Central memory CD8-positive, alpha-beta T cell (primary cell): ENCODE data around the gene MFNG.
"Not testable (repeated sequence)": the region's sequence is repeated elsewhere in the genome, so short reads cannot be mapped to it uniquely, and the experiment has no call there.

Experiments
- ATAC-seq: fragments of 150-1000 bp; cut with Tn5 transposase; replicated peaks from 2 replicates; pipeline ENCODE4 v1.10.0; 2022; ENCODE audit warnings: mild to moderate bottlenecking, moderate FRiP score, moderate number of reproducible peaks; ENCODE audit not compliant: poor library complexity, severe bottlenecking; ENCODE audit errors: extremely low read depth
- DNase-seq, 2 donors: peaks; one replicate each; pipeline ENCODE4 v3.0.0; 2021; ENCODE audit warnings: low spot score in 2 of 2
- H3K27ac Mint-ChIP-seq: one replicate; pipeline ENCODE4 v1.8.0; 2022; ENCODE audit warnings: low read depth, mild to moderate bottlenecking, moderate library complexity, mixed read lengths
- H3K27me3 Mint-ChIP-seq: one replicate; pipeline ENCODE4 v1.8.0; 2022; ENCODE audit warnings: mixed read lengths
- H3K36me3 Mint-ChIP-seq: one replicate; pipeline ENCODE4 v1.8.0; 2022; ENCODE audit warnings: mild to moderate bottlenecking, moderate library complexity, mixed read lengths; ENCODE audit not compliant: insufficient read depth
- H3K4me1 Mint-ChIP-seq: one replicate; pipeline ENCODE4 v1.8.0; 2022; ENCODE audit warnings: mixed read lengths
- H3K4me3 Mint-ChIP-seq: one replicate; pipeline ENCODE4 v1.8.0; 2022; ENCODE audit warnings: mild to moderate bottlenecking, moderate library complexity, mixed read lengths
- H3K9me3 Mint-ChIP-seq: one replicate; pipeline ENCODE4 v1.8.0; 2022; ENCODE audit warnings: mixed read lengths

Gene MFNG

DNA sequence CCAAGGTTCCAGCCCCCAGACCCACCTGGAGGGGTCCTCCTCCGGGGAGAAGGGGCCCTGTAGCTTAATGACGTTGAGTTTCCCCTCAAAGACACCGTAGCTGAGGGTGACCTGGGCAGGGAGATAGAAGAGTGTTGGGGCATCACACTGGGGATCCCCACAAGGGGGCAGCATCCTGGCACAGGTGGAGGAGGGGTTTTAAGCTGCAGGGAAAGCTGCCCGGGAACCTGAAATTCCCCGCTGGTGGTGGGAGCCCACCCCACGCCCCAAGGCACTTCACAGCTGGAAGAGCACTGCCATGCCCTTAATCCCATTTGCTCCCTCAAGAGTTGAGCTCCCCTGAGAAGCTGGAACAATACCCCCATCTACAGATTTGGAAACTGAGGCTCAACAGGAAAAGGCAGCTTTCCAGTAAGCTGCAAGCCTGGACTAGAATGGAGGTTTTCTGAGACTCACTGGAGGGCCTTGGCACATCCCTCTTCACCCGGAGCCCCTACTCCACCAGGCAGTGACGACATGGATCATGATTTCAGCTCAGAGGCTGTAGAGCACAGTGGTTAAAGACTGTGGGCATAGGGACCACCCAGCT, 13.7 kb downstream of the MFNG start:
- no peaks in the 10 kb centered on the region for H3K27me3 Mint-ChIP-seq
- ATAC-seq (no peak), DNase-seq (peak in 1 of 2 donors; percentile 33)
- H3K36me3 Mint-ChIP-seq = peaks cover 34% of the 10 kb centered on the region
- no peak overlapping the region for H3K27ac Mint-ChIP-seq
- H3K9me3 Mint-ChIP-seq = no peaks in the 10 kb centered on the region
- no peak overlapping the region for H3K4me3 Mint-ChIP-seq
- H3K4me1 Mint-ChIP-seq = peaks cover 4% of the 10 kb centered on the region

GRCh38 chr22:37471727-37472417, 14.3 kb downstream of the MFNG start:
- ATAC-seq = no peak
- DNase-seq = no peak
- H3K4me3 Mint-ChIP-seq = no peak overlapping the region
- H3K9me3 Mint-ChIP-seq = no peaks in the 10 kb centered on the region
- peaks cover 4% of the 10 kb centered on the region for H3K4me1 Mint-ChIP-seq
- no peak overlapping the region for H3K27ac Mint-ChIP-seq
- peaks cover 28% of the 10 kb centered on the region for H3K36me3 Mint-ChIP-seq
- no peaks in the 10 kb centered on the region for H3K27me3 Mint-ChIP-seq

DNA sequence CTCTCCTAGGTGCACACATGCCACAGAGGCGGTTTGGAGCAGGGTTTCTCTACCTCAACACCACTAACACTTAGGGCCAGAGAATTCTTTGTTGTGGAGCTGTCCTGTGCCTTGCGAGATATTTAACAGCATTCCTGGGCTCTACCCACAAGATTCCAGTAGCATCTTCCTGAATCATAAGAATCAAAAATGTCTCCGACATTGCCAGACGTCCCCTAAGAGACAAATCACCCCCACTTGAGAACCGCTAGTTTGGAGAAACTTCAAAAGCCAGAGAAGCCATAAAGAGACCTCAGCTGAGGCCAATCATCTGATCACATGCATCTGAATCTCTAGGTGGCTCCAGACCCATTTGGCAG, 16.1 kb downstream of the MFNG start:
- Mint-ChIP-seq H3K4me3 (no peak overlapping the region), H3K27ac (no peak overlapping the region), H3K36me3 (peaks cover 23% of the 10 kb centered on the region)

GRCh38 chr22:37469416-37470086, 16.6 kb downstream of the MFNG start:
- ATAC-seq = no peak
- Mint-ChIP-seq H3K4me1 (peaks cover 2% of the 10 kb centered on the region), H3K27me3 (no peaks in the 10 kb centered on the region), H3K36me3 (peaks cover 18% of the 10 kb centered on the region), H3K4me3 (no peak overlapping the region), H3K27ac (no peak overlapping the region), H3K9me3 (no peaks in the 10 kb centered on the region)
- no peak for DNase-seq

More for the DNA sequence above, 16.1 kb downstream of the MFNG start:
- no peaks in the 10 kb centered on the region for H3K9me3 Mint-ChIP-seq
- no peak for ATAC-seq
- H3K4me1 Mint-ChIP-seq = peaks cover 4% of the 10 kb centered on the region
- no peaks in the 10 kb centered on the region for H3K27me3 Mint-ChIP-seq
- no peak for DNase-seq

DNA sequence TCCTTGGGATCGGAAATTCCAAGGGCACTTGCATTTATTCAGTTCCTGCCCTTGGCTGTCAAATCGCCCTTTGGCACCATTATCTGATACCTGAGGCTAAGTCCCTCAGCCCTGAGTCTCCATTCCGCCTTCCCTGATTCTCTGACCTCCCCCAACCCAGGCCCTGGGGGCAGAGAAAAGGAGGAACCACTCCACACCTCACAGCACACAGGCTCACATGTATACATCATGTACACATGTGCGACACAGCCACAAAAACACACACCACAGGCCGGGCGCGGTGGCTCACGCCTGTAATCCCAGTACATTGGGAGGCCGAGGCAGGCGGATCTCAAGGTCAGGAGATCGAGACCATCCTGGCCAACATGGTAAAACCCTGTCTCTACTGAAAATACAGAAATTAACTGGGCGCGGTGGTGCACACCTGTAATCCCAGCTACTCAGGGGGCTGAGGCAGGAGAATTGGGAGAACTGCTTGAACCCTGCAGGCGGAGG, 17.9 kb downstream of the MFNG start:
- not testable (repeated sequence) for DNase-seq, H3K9me3 Mint-ChIP-seq, H3K4me1 Mint-ChIP-seq, H3K27ac Mint-ChIP-seq, ATAC-seq, H3K27me3 Mint-ChIP-seq, H3K4me3 Mint-ChIP-seq
- H3K36me3 Mint-ChIP-seq = peaks cover 17% of the 10 kb centered on the region

DNA sequence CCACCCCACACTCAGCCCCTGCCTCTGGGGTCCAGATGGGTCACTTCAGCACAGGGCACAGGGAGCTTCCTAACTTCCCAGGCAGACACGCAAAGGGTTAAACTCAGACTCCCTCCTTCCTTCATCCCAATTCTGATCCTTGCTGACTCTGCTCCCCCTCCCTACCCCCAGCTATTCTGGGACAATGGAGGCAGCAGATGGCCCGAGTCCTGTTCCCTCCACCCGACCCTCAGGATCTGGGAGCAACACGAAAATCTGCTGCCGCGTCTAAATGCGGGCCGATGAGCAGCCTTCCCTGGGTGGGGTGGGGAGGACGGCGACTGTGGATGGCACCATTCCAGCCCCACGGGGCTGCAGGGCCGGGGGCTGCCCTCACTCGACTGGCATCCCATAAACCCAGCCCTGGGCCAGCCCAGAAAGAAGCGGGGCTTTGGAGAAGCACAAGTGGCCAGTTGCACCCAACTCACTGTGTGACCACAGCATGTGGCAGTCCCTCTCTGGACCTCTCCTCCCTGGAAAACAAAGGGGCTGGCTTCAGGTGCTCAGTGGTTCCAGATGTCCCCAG, 18.7 kb downstream of the MFNG start:
- no peak overlapping the region for H3K27ac Mint-ChIP-seq
- peaks cover 14% of the 10 kb centered on the region for H3K36me3 Mint-ChIP-seq
- no peaks in the 10 kb centered on the region for H3K9me3 Mint-ChIP-seq
- no peak for ATAC-seq
- no peak overlapping the region for H3K4me3 Mint-ChIP-seq
- H3K4me1 Mint-ChIP-seq = peaks cover 5% of the 10 kb centered on the region
- no peak for DNase-seq
- no peaks in the 10 kb centered on the region for H3K27me3 Mint-ChIP-seq

DNA sequence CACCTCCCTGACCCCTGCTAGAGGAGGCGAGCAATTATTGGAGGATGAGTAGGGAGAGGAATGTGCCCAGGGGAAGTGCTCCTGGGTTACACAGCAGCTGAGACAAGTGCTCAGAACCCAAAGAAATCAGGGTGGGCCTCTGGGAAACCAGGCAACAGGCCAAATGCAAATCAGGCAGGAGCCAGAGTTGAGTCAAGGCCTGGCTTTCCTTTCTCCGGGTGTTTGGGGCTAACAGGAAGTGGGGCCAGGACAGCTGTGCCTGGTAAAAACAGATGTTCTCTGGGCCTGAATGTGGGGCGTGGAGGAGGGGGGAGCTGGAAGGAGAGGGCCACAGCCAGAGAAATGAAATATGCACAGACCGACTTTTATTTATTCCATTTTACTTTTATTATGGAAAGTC, 22.0 kb downstream of the MFNG start:
- H3K4me1 Mint-ChIP-seq = peaks cover 10% of the 10 kb centered on the region
- H3K27me3 Mint-ChIP-seq = no peaks in the 10 kb centered on the region
- H3K27ac Mint-ChIP-seq = no peak overlapping the region
- H3K9me3 Mint-ChIP-seq = no peaks in the 10 kb centered on the region
- ATAC-seq (no peak), DNase-seq (no peak)
- peaks cover 12% of the 10 kb centered on the region for H3K36me3 Mint-ChIP-seq
- H3K4me3 Mint-ChIP-seq = no peak overlapping the region

DNA sequence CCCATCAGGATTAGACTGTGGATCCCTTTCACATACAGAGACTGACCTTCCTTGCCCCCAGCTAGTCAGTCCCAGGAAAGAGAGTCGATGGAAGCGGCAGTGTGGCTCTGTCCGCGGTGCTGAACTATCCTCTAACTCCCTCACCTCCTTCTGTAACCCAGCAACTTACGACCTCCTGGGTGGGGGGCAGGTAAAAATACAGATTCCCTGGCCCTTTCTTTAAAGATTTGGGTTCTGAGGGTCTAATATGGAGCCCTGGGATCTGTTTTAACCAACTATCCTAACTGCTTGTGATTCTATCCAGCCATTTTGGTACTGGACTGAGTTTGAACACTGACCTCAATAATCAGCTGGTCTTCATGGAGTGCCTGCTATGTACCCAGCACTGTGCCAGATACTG, 23.2 kb downstream of the MFNG start:
- no peaks in the 10 kb centered on the region for H3K9me3 Mint-ChIP-seq
- no peak overlapping the region for H3K27ac Mint-ChIP-seq
- peaks cover 7% of the 10 kb centered on the region for H3K36me3 Mint-ChIP-seq
- peaks cover 10% of the 10 kb centered on the region for H3K4me1 Mint-ChIP-seq
- no peaks in the 10 kb centered on the region for H3K27me3 Mint-ChIP-seq
- H3K4me3 Mint-ChIP-seq = no peak overlapping the region
- ATAC-seq (no peak), DNase-seq (no peak)

DNA sequence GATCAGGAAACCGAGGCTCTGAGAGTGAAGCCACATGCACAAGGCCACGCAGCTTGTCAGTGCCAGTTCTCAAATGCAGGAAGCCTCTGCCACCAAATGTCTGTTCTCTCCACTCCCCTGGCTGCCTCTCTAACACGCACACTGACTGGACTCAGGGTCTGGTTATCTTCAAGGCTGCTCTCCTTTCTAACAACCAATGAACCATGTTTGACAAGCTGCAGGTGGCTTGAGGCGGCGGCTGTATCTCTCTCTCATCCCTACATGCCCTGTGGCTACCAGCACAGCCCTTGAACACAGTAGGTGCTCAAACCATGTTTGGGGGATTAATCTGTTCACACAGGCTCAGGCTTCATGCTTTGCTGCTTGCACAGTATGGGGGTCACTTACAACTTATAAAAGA, 23.7 kb downstream of the MFNG start:
- H3K9me3 Mint-ChIP-seq = no peaks in the 10 kb centered on the region
- H3K27ac Mint-ChIP-seq = no peak overlapping the region
- H3K27me3 Mint-ChIP-seq = no peaks in the 10 kb centered on the region
- no peak overlapping the region for H3K4me3 Mint-ChIP-seq
- H3K4me1 Mint-ChIP-seq = peaks cover 13% of the 10 kb centered on the region
- peaks cover 7% of the 10 kb centered on the region for H3K36me3 Mint-ChIP-seq
- no peak for DNase-seq
- no peak for ATAC-seq

DNA sequence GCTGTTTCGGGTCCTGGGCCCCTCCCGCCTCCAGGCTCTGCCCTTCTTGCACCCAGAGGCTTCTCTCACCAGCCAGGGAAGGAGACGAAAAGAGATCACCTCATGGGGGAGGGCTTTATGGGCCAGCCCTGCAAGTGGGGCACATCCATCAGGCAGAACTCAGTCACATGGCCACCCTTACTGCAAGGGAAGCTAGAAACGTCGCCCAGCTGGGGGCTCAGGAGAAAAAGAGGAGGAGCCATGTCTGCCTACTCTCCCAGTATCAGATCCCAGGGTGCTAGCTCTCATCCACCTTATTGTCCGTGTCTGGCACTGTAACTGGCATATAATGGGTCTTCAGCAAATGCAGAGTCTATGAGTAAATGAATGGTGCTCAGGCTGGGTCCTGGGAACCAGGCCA, 24.2 kb downstream of the MFNG start:
- peaks cover 7% of the 10 kb centered on the region for H3K36me3 Mint-ChIP-seq
- ATAC-seq (no peak), DNase-seq (no peak)
- H3K9me3 Mint-ChIP-seq = no peaks in the 10 kb centered on the region
- no peaks in the 10 kb centered on the region for H3K27me3 Mint-ChIP-seq
- no peak overlapping the region for H3K27ac Mint-ChIP-seq
- H3K4me3 Mint-ChIP-seq = no peak overlapping the region
- H3K4me1 Mint-ChIP-seq = peaks cover 17% of the 10 kb centered on the region

DNA sequence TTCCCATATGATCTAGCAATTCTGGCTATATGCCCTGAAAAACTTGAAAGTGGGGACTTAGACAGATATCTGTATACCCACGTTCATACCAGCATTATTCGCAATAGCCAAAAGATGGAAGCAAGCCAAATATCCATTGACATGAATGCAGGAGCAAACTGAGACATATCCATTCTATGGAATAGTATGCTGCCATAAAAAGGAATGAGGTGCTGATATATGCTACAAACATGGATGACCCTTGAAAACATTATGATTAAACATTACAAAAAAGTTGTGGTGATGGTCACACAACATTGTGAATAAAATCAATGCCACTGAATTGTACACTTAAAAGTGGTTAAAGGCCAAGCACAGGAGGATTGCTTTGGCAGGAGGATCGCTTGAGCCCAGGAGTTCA, 25.5 kb downstream of the MFNG start:
- H3K27ac Mint-ChIP-seq = no peak overlapping the region
- no peak overlapping the region for H3K4me3 Mint-ChIP-seq
- H3K4me1 Mint-ChIP-seq = peaks cover 17% of the 10 kb centered on the region
- H3K27me3 Mint-ChIP-seq = no peaks in the 10 kb centered on the region
- no peaks in the 10 kb centered on the region for H3K9me3 Mint-ChIP-seq
- no peak for ATAC-seq
- no peak for DNase-seq
- peaks cover 7% of the 10 kb centered on the region for H3K36me3 Mint-ChIP-seq

- Mint-ChIP-seq H3K36me3 (peaks cover 7% of the 10 kb centered on the region), H3K9me3 (no peaks in the 10 kb centered on the region), H3K27ac (no peak overlapping the region), H3K4me3 (no peak overlapping the region), H3K4me1 (peaks cover 12% of the 10 kb centered on the region), H3K27me3 (no peaks in the 10 kb centered on the region)
- ATAC-seq (no peak), DNase-seq (no peak)
Observed at GRCh38 chr22:37459206-37459605, 27.0 kb downstream of the MFNG start.
